PC-9 (cell line): Measurements from ENCODE around the gene RGS13.

Experiments
- CTCF ChIP-seq: fragments of 200-600 bp; sonication (generic); conservative IDR thresholded peaks from 2 replicates; pipeline ENCODE4 v1.6.1; 2017; ENCODE audit warnings: mixed run types, antibody characterized with exemption, mild to moderate bottlenecking, moderate library complexity
- EZH2 ChIP-seq: fragments of 200-600 bp; sonication (generic); IDR thresholded peaks from 2 replicates; pipeline ENCODE4 v1.8.0; 2017; ENCODE audit warnings: antibody characterized with exemption, low read depth

GRCh38 chr1:192626366-192627179, 9.4 kb upstream of the RGS13 start:
- TF ChIP-seq CTCF (no peak), EZH2 (no peak)
